ENCODE data around the gene AGPS. TPM values are rescaled to one million over a fixed set of nuclear protein-coding genes. Genes with fewer than 3 reads are reported as not detected.
"Not testable (repeated sequence)": the region's sequence is repeated elsewhere in the genome, so short reads cannot be mapped to it uniquely, and the experiment has no call there.

AGPS gene
- total RNA-seq, 1 experiment from 2014 or later = 46.7 TPM

- DNase-seq (ENCODE audit: low read depth) = no peak
Observed at GRCh38 chr2:177419274-177419673, 26.7 kb downstream of the AGPS start.

- DNase-seq (ENCODE audit: low read depth) = no peak
Observed at GRCh38 chr2:177422271-177422670, 29.7 kb downstream of the AGPS start.

GRCh38 chr2:177424120-177424519 is 31.5 kb downstream of the AGPS start:
- not testable (repeated sequence) for DNase-seq (ENCODE audit: low read depth)

- DNase-seq (ENCODE audit: low read depth) = not testable (repeated sequence)
Observed at GRCh38 chr2:177424620-177425019, 32.0 kb downstream of the AGPS start.

- DNase-seq (ENCODE audit: low read depth) = no peak
Observed at GRCh38 chr2:177427316-177427715, 34.7 kb downstream of the AGPS start.

- not testable (repeated sequence) for DNase-seq (ENCODE audit: low read depth)
Observed at GRCh38 chr2:177427936-177428335, 35.4 kb downstream of the AGPS start.

GRCh38 chr2:177429688-177430325 is 37.2 kb downstream of the AGPS start:
- DNase-seq (ENCODE audit: low read depth) = peak; percentile 93

GRCh38 chr2:177430411-177430810 is 37.8 kb downstream of the AGPS start:
- no peak for DNase-seq (ENCODE audit: low read depth)

- DNase-seq (ENCODE audit: low read depth) = not testable (repeated sequence)
Observed at GRCh38 chr2:177431111-177431725, 38.6 kb downstream of the AGPS start.

- DNase-seq (ENCODE audit: low read depth) = no peak
Observed at GRCh38 chr2:177432703-177433102, 40.1 kb downstream of the AGPS start.

GRCh38 chr2:177433402-177433801 is 40.8 kb downstream of the AGPS start:
- DNase-seq (ENCODE audit: low read depth) = peak; percentile 42

GRCh38 chr2:177434475-177434874 is 41.9 kb downstream of the AGPS start:
- no peak for DNase-seq (ENCODE audit: low read depth)

- no peak for DNase-seq (ENCODE audit: low read depth)
Observed at GRCh38 chr2:177445200-177445599, 52.6 kb downstream of the AGPS start.

GRCh38 chr2:177448031-177448430 is 55.5 kb downstream of the AGPS start:
- no peak for DNase-seq (ENCODE audit: low read depth)

- DNase-seq (ENCODE audit: low read depth) = no peak
Observed at GRCh38 chr2:177449159-177449558, 56.6 kb downstream of the AGPS start.

GRCh38 chr2:177455187-177455586 is 62.6 kb downstream of the AGPS start:
- DNase-seq (ENCODE audit: low read depth) = no peak

GRCh38 chr2:177459756-177460155 is 67.2 kb downstream of the AGPS start:
- not testable (repeated sequence) for DNase-seq (ENCODE audit: low read depth)

- no peak for DNase-seq (ENCODE audit: low read depth)
Observed at GRCh38 chr2:177460973-177461585, 68.5 kb downstream of the AGPS start.

GRCh38 chr2:177464549-177464948 is 72.0 kb downstream of the AGPS start:
- DNase-seq (ENCODE audit: low read depth) = peak; percentile 18

GRCh38 chr2:177465400-177466138 is 73.0 kb downstream of the AGPS start:
- no peak for DNase-seq (ENCODE audit: low read depth)

- DNase-seq (ENCODE audit: low read depth) = peak; percentile 33
Observed at GRCh38 chr2:177466337-177467195, 74.0 kb downstream of the AGPS start.

All from M059J (cell line).